Measurements from ENCODE around the gene TRIM31. TPM values are rescaled to one million over a fixed set of nuclear protein-coding genes. Genes with fewer than 3 reads are reported as not detected.

The TRIM31 gene
- total and polyA plus RNA-seq, 12 donors, result 0.13 to 0.80 (median 0.19) TPM; not detected in 8

DNA sequence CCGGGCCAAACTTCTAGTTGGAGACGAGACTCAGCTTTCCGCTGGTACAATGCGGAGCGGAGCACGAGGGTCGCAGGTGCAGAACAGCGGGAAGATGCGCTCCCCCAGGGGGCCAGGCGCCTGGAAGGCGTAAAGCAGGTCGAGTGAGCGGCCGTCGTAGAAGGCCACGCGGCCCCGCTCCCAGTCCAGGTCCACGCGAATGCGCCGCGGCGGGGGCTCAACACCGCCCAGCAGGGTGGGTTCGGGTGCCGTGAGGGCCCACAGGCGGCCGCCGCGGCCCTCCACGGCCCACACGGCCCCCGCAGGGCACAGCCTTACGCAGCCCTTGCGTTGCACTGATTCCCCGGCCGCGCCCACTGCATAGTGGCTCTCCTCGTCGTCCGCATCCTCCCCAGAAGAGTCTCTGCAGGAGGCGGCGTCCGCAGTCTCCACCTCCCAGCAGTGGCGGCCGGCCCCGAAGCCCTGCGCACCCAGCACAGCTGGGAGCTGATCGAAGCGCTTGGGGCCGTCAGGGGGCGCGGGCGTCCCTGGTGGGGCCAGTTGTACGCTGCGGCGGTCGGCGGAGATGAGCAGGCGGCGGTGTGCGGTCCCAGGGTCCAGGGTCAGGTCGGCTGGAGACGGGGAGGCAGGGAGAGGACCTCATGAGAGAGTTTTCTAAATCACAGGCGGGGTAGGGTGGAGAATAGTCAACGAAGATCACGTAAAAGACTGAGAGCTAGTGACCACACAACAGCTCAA lies 41.6 kb downstream of the TRIM31 start:
- DNase-seq, result peak in 3 of 7 donors; percentile 34 to 45 (median 35)
- H3K9me3 ChIP-seq (replicated peaks in 1 of 3), result no peaks in the 10 kb centered on the region
- H3K4me3 ChIP-seq, result no peak overlapping the region
- peaks cover 10% of the 10 kb centered on the region for H3K27me3 ChIP-seq
- 24 to 51% (median 32%) methylated on average over 18 to 68 of the region's 68 CpGs for WGBS, 4 donors
- TF ChIP-seq POLR2A (IDR thresholded peaks at IDR 0.05) (no peak), CTCF (IDR thresholded peaks at IDR 0.05) (no peak)
- intact Hi-C loops (cut with DNase I), result no loop called here
- H3K4me1 ChIP-seq (replicated peaks in 1 of 2), result peaks cover 27 to 43% of the 10 kb centered on the region in 2 donors
- H3K27ac ChIP-seq, result no peak overlapping the region
- peaks cover 0 to 15% of the 10 kb centered on the region in 2 donors for H3K36me3 ChIP-seq (replicated peaks in 1 of 2)

GRCh38 chr6:30067460-30068139 lies 45.3 kb downstream of the TRIM31 start:
- no peaks in the 10 kb centered on the region for H3K27me3 ChIP-seq
- H3K27ac ChIP-seq, result peak overlapping the region in 4 of 5 donors; percentile 68 to 96 (median 85)
- 10 to 14% (median 12%) methylated on average over 8 of the region's 8 CpGs for WGBS, 4 donors
- H3K4me3 ChIP-seq, result peak overlapping the region in 2 of 4 donors; percentile 78 to 87
- no peak for DNase-seq
- TF ChIP-seq POLR2A (IDR thresholded peaks at IDR 0.05) (no peak), CTCF (IDR thresholded peaks at IDR 0.05) (no peak)
- intact Hi-C loops (cut with DNase I), result no loop called here
- H3K36me3 ChIP-seq (replicated peaks in 1 of 2), result peaks cover 0 to 15% of the 10 kb centered on the region in 2 donors
- no peaks in the 10 kb centered on the region for H3K9me3 ChIP-seq (replicated peaks in 1 of 3)
- peaks cover 11 to 44% of the 10 kb centered on the region in 2 donors for H3K4me1 ChIP-seq (replicated peaks in 1 of 2)

DNA sequence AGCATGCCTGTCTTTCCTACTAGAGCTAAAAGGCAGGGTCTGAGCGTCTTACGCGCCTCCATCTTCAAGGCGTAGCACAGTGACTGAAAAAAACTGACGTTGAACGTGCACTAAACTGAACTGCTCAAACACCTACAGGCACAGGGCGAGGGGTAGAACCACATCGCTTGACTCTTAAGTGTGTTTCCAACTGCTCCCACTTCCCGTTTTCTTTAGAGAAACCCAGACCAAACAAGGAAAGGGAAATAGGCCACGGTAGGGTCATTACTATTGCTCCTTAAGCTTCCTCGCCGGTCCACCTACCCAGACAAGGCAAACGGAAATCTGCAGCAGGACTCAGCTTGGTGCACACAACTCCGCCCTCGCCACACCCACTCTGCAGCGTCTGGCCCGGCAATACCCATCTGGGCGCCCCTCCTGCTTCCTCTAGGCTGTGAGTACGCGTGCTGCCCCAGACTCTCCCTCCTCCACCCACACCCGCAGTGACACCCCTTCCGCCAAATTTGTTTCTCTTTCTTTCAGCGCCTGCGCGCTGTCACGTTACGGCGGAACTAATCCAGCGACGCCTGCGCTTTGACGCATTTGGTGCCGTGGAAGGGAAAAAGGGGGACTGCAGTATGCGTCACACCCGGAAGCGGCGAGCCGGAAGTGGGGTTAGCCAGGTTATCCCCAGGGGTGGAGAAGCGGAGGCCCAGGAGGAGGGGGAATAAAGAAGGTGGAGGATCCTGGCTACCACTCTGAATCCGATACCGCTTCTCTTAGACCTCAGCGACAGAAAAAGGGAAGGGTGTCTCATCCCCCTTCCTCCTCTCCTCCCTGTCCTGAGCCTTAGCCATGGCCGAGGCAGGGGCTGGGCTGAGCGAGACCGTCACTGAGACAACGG lies 46.1 kb downstream of the TRIM31 start, which contains the start of gene PPP1R11:
Gene PPP1R11 (plus strand): TSS at position 622 of the 883 bp plus-strand sequence. CDS start 213 bp downstream, at position 835.
- Histone ChIP-seq H3K9me3 (replicated peaks in 1 of 3) (no peaks in the 10 kb centered on the region), H3K27me3 (no peaks in the 10 kb centered on the region), H3K4me1 (replicated peaks in 1 of 2) (peaks cover 11 to 52% of the 10 kb centered on the region in 2 donors), H3K4me3 (peak within 1 kb of the TSS in 2 of 4 donors; percentile 78 to 87), H3K27ac (peak within 1 kb of the TSS in 4 of 5 donors; percentile 68 to 96 (median 85)), H3K36me3 (replicated peaks in 1 of 2) (peaks cover 0 to 15% of the 10 kb centered on the region in 2 donors)
- 1% methylated on average over 41 to 46 of the region's 46 CpGs for WGBS, 4 donors
- DNase-seq, result peak; percentile 97 to 99 (median 99)
- TF ChIP-seq POLR2A (IDR thresholded peaks at IDR 0.05), result peak; percentile 80 to 95
- TF ChIP-seq CTCF (IDR thresholded peaks at IDR 0.05), result peak in 1 of 6 experiments; percentile 4
- intact Hi-C loops (cut with DNase I), result no loop called here

Measured in adrenal gland (tissue), 12 donors.